HG02623 (cell line): ENCODE results near the gene DCTN3.

Experiments used
- ATAC-seq: cut with Tn5 transposase; IDR thresholded peaks from one replicate; pipeline ENCODE4 v1.9.1; 2021; ENCODE audit warnings: moderate library complexity; ENCODE audit not compliant: unreplicated experiment

The DCTN3 gene

DNA sequence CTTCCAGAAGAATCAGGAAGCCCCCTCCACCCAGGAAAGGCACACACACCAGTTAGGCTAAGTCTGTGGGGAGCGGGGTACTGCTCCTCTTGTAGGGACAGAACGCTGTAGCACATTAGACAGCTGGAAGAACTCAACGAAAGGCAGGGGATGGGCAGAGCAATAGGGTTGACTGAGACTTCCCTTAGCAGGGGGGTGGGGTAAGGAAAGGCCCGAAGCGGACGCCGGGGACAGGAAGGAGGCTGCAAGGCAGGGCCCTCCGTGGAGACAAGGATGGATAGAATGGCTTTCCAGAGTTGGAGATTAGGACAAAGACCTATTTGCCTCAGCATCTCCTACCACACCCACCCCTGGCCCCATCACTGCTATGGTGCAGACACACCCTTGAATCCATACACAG is 45.1 kb downstream of the DCTN3 start:
- ATAC-seq = no peak

DNA sequence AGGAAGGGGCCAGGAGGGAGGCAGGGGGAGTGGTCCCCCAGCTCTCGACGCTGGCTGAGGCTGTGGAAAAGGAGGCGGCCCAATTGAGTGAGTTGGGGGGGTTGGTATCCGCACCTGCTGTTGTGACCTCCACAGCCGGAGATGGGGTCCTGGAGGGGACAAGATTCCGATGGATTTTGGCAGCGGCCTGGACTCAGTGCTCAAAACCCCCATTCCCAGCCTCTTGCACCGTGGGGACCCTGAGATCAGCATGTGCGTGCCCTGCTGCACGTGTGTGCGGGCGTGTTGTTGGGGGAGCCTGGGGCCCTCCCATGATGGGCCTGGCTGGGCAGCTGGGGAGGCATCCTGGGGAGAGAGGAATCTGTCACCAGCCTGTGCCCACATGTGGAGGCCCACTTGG is 45.7 kb downstream of the DCTN3 start:
- no peak for ATAC-seq

DNA sequence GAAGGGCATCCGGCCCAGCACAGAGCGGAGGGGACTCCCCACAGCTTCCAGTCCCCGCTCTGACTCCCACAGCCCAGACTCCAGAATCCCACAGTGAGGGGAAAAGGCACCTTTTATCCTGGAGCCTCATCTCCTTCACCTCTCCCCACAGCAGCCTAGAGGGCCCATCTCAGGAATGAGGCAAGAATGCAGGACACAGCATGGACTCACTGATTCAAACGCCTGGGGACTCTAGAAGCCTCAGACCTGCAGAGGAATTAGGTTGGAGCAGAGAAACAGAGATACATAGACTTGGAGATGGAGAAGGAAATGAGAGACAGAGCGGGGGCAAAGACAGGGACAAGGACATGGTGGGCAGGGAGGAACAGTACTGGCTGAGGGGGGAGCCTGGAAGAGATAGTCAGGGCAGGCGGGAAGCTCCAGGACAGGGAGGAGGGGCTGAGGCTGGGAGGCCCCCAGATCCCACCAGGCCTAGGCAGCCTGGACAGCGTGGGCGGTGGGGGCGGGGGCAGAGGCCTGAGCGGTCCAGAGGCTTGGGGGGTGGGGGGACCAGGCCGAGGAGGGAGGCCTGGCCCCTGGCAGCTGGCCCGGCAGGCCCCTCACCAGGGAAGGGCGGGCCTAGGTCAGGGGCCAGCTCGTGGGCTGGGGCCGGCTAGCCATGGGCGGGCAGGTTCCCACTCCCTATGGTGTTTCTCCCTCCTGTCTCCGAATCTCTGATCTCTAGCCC is 46.5 kb downstream of the DCTN3 start:
- no peak for ATAC-seq

DNA sequence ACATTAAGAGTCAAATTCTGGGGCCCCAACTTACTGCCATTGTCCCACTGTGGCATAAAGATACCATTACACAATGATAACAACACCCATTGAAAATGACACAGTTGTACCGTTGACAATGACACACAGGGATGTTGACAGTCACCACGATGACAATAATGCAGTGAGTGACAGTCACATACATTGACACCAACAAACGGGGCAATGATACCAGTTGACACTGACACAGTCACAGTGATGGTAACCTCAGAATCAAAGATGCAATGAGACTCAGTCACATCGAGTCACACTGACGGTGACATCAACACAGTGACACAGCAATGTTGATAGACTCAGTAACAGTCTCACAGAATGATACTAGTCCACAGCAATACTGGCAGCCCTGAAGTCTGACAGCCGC is 47.7 kb downstream of the DCTN3 start:
- no peak for ATAC-seq

DNA sequence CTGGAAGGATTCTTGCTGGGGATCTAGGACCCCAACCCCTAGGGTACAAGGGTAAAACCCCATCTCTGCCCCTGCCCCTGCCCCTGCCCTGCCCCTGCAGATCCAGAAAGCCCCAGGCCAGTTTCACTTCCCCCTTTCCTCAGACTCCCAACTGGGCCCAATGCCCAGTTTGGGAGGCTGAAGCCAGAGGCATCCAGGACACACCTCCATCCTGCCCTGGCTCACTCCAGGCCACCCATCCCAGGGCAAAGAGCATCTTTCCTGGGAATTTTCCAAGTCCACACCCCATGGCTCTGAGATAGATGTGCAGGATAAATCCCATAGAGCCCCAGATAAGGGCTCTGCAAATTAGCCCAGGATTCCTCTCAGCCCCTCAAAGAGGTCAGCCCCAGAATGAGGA is 48.2 kb downstream of the DCTN3 start:
- no peak for ATAC-seq

DNA sequence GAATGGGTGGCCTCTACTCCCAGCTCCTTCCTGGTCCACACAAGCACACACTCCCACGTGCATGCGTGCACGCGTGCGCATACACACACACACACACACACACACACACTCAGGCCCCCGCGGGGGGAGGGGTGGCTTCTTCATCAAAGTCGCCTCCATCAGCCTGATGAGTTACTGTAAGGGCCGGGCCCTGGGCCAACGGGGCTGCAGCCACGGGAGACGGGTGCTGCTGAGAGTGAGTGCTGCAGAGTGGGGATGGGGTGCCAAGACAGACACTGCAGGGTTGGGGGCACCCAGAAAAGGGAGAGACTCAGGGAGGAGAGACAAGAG is 48.8 kb downstream of the DCTN3 start:
- no peak for ATAC-seq

DNA sequence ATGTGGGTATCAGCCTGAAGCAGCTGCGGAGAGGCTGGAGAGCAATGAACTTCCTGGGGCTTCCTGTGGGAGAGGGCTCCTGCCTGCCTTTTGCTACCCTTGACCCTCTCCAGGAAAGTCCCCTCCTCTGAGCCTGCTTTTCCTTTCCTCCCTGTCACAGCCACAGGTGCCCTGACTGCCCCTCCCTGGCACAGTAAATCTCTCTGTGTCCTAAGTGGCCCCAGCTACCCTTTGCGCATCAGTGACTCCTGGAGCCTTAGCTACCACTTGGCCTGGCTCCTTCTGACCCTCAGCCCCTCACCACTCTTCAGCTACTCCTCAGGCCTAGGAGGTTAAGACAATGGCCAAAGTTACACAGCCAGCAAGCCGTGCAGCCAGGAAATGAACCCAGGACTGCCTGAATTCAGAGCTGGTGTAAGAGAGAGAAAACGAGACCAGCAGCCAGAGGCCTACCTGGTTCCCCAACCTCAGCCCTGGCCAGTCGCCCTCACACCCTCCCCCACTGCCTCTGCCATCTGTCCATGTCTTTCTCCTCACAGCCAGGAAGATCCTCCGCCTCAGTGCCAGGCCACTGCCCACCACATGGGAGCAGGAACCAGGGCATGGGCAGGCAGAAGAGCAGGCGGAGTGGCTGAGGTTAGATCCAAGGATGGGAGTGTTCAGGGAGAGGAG is 49.4 kb downstream of the DCTN3 start:
- ATAC-seq = no peak

DNA sequence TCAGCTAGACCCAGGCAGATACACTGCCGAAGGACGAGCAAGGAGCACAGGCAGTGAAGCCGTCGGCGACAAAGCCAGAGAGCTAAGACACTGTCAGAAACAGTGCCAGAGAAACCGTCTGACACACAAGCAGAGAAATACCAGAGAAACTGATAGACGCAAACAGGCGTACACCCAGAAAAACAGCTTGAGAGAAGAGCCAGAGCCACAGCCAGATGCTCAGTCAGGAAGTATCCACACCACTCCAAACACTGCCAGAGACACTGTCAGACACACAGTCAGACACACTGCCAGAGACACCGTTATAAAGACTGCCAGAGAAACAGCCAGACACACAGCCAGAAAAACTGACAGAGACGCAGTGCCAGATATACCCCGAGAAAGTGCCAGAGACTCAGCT is 49.9 kb downstream of the DCTN3 start:
- ATAC-seq = no peak

DNA sequence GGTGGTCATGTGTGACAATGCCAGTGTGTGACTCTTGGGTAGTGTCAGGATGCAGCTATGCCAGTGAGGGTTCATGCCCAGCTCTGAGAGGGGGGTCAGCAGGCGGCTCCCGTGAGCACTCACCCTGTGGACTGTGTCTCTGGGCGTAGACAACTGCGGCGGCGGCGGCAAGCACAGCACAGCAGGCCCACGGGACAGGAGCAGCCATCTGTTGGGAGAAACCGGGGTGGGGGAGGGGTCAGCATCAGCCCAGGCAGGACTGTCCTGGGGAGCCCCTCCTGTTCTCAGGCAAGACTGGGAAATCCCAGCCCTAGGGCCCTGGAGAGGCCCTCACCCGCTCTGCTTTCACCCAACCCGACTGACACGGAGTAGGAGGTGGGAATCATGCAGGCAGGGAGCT is 51.5 kb downstream of the DCTN3 start:
- no peak for ATAC-seq

DNA sequence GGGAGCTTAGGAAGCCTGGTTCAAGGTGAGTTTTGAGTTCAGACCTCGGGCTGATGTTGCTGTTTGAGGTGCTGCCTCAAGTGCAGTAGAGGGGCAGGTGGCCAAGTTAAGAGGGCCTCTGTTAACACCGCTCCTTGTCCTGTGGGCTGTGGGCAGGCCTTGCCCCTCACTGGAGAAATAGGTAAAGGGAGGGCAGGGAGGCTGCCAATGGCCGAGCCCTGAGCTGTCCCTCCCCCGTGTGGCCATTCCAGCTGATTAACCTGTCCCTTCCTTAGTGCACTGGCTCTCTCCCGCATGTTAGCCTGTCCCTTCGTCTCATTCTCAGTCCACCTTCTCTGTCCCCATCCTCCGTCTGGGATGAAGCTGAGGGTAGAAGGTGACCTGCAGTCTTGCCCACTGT is 52.2 kb downstream of the DCTN3 start:
- ATAC-seq = no peak

DNA sequence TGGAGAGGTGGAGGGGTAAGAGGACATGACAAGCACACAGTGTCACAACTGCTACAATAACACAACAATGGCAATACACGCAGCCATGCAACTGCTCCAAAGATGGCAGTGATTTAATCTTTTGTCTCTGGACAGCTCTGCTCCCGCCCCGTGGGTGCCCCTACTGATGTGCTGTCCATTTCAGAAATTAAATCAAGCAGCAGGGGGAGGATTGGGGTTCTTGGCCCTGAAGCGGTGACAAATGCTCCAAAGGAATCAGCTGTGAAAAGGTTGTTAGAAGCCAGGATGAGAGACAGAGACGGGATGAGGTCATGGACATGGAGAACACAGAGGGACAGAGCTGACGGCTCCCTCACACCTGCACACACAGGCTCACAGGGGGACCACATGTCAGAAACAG is 53.3 kb downstream of the DCTN3 start:
- no peak for ATAC-seq

DNA sequence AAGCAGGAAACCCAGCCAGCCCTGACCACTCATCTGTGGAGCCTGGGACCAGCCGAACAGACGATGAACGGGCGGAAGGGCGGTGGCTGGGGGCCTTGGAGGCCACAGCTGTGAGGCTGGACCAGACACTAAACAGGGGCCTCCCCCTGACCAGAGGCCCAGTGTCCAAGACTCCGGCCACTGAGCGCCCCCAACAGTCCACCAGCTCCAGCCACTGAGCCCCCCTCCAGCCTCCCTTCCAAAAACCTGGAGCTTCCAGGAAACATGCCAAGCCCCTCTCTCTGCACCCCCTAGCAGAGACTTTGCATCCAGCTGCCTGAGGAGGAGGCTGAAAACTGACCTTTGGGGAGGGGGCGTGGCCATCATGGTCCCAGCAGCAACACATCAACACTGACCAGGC is 54.0 kb downstream of the DCTN3 start:
- ATAC-seq = no peak

DNA sequence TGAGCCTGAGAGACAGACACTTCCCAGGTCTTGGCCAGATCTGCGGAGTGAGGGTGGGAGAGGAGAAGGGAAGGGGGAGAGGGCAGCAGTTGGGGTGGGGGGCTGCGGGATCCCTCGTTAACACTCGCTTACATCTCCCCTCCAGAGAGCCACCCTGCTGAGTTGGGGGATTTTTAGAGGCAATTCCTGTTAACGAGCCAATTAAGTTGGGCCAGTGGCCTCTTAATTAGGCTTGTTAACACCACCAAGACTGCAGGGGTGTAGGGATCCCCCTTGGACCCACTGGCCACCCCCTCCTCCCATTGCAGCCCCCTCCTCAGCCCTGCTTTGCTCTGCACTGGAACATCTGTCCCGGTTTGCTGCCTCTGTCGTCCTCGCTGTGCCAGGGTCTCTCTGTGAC is 54.4 kb downstream of the DCTN3 start:
- no peak for ATAC-seq

DNA sequence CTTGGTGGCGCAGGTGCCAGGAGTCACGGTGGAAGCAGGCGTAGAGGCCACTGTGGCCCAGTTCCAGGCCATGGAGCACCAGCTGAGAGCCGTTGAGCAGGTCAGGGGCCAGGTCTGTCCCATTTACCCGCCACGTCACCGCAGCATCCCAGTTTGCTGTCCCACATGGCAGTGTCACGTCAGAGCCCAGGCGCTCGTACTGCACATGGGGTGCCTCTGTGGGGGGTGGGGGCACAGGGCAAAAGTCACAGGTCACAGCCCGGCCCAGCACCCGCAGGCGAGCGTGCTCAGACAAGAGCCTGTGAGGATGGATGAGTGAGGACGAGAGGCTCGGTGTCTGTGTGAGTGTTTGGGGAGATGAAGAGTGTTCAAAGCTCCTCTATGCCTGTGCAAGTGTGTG is 55.7 kb downstream of the DCTN3 start:
- no peak for ATAC-seq
